ENCODE measurements around the gene PCBP3. TPM values are rescaled to one million over a fixed set of nuclear protein-coding genes. Genes with fewer than 3 reads are reported as not detected.

The PCBP3 gene
- total RNA-seq, 1 experiment from 2014 or later = 10.9 TPM

DNA sequence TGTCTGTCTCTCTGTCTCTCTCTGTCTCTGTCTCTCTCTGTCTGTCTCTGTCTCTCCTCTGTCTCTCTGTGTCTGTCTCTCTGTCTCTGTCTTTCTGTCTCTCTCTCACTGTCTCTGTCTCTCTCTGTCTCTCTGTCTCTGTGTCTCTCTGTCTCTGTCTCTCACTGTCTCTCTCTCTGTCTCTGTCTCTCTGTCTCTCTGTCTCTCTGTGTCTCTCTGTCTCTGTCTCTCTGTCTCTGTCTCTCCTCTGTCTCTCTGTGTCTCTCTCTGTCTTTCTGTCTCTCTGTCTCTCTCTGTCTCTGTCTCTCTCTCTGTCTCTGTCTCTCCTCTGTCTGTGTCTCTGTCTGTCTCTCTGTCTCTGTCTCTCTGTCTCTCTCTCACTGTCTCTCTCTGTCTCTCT is 337.2 kb downstream of the PCBP3 start:
- peaks cover 20% of the 10 kb centered on the region for H3K23me2 ChIP-seq (ENCODE audit: insufficient read length, low read depth, low read length, poor library complexity, severe bottlenecking)
- TF ChIP-seq, protein P1, sequence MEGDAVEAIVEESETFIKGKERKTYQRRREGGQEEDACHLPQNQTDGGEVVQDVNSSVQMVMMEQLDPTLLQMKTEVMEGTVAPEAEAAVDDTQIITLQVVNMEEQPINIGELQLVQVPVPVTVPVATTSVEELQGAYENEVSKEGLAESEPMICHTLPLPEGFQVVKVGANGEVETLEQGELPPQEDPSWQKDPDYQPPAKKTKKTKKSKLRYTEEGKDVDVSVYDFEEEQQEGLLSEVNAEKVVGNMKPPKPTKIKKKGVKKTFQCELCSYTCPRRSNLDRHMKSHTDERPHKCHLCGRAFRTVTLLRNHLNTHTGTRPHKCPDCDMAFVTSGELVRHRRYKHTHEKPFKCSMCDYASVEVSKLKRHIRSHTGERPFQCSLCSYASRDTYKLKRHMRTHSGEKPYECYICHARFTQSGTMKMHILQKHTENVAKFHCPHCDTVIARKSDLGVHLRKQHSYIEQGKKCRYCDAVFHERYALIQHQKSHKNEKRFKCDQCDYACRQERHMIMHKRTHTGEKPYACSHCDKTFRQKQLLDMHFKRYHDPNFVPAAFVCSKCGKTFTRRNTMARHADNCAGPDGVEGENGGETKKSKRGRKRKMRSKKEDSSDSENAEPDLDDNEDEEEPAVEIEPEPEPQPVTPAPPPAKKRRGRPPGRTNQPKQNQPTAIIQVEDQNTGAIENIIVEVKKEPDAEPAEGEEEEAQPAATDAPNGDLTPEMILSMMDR (conservative IDR thresholded peaks at IDR 0.05) = no peak
- H4K91ac ChIP-seq (ENCODE audit: insufficient read length, low read depth, low read length) = no peak overlapping the region
- H3K9ac ChIP-seq (ENCODE audit: extremely low read depth, insufficient read length, low read length) = no peak overlapping the region
- H3K4me2 ChIP-seq (ENCODE audit: insufficient read depth, insufficient read length, low read length) = peak overlapping the region; percentile 39
- H3K9me3 ChIP-seq (ENCODE audit: control insufficient read depth, low read depth, low read length) = no peaks in the 10 kb centered on the region
- H3K4ac ChIP-seq (ENCODE audit: low read depth, low read length) = no peak overlapping the region
- no peak overlapping the region for H4K8ac ChIP-seq (replicated peaks; ENCODE audit: insufficient read length, low read depth, low read length)
- H3K56ac ChIP-seq (ENCODE audit: insufficient read length, low read depth, low read length) = no peak overlapping the region
- H4K20me1 ChIP-seq (ENCODE audit: control insufficient read depth, insufficient read depth, insufficient read length) = no peaks in the 10 kb centered on the region
- no peaks in the 10 kb centered on the region for H3K79me1 ChIP-seq (ENCODE audit: insufficient read depth, low read depth, low read length, poor library complexity, severe bottlenecking)
- H3K4me3 Mint-ChIP-seq = no peak overlapping the region
- no peak overlapping the region for H2BK5ac ChIP-seq (ENCODE audit: insufficient read length, low read length)
- H4K5ac ChIP-seq (ENCODE audit: insufficient read length, low read depth, low read length) = no peak overlapping the region
- H2BK20ac ChIP-seq (ENCODE audit: low read depth, low read length, poor library complexity, severe bottlenecking) = no peak overlapping the region
- H2AFZ ChIP-seq (ENCODE audit: low read length) = no peak overlapping the region
- no peak overlapping the region for H2AK5ac ChIP-seq (ENCODE audit: insufficient read length, low read length)
- no peak for DNase-seq
- H3K27ac Mint-ChIP-seq = no peak overlapping the region
- peaks cover 5% of the 10 kb centered on the region for H3K27me3 Mint-ChIP-seq (ENCODE audit: low read depth)
- peaks cover 16 to 17% of the 10 kb centered on the region in 2 experiments for H3K4me1 Mint-ChIP-seq
- no peak overlapping the region for H3K18ac ChIP-seq (ENCODE audit: insufficient read length, low read depth, low read length)
- no peak overlapping the region for H3T11ph ChIP-seq (ENCODE audit: low read length)
- no peak overlapping the region for H3K23ac ChIP-seq (ENCODE audit: insufficient read length, low read depth, low read length)
- H2BK15ac ChIP-seq (ENCODE audit: low read depth, low read length) = no peak overlapping the region
- H3K27ac ChIP-seq (ENCODE audit: insufficient read length, low read depth, low read length) = no peak overlapping the region
- peaks cover 11 to 16% (median 12%) of the 10 kb centered on the region in 3 experiments for H3K36me3 Mint-ChIP-seq (ENCODE audit: insufficient read depth in 1 of 3, low read depth in 3 of 3)
- no peaks in the 10 kb centered on the region; a peak in 1 of 5 replicates for H3K9me3 Mint-ChIP-seq
- no peaks in the 10 kb centered on the region; the same call in 1 of the 2 replicates for H3K4me1 ChIP-seq (ENCODE audit: insufficient read depth, low read length)
- H2BK120ac ChIP-seq (ENCODE audit: low read depth, low read length, poor library complexity, severe bottlenecking) = no peak overlapping the region
- no peaks in the 10 kb centered on the region; the same call in 1 of the 2 replicates for H3K27me3 ChIP-seq (ENCODE audit: insufficient read depth, low read length)
- H3K79me2 ChIP-seq (ENCODE audit: insufficient read depth, low read length) = no peaks in the 10 kb centered on the region
- H3K14ac ChIP-seq (ENCODE audit: insufficient read depth, low read length) = no peak overlapping the region
- H2BK12ac ChIP-seq (ENCODE audit: insufficient read length, low read depth, low read length) = no peak overlapping the region
